Caco-2 (cell line): ENCODE results near the gene ZBBX. TPM values are rescaled to one million over a fixed set of nuclear protein-coding genes. Genes with fewer than 3 reads are reported as not detected.

Source experiments
- BruUV-seq: library from RNA; stranded (reverse); fragments of 400-500 nt; replicated peaks from 2 replicates; lab custom pipeline; 2021; lab: Mats Ljungman, UMichigan
- CTCF ChIA-PET: fragments of 300-600 bp; sonication (Branson Sonifier 250); formaldehyde crosslinking; loops from one replicate; lab custom pipeline; 2022; ENCODE audit warnings: antibody characterized with exemption; lab: Charles Lee
- POLR2A ChIA-PET: fragments of 300-600 bp; sonication (Branson Sonifier 250); formaldehyde crosslinking; loops from one replicate; lab custom pipeline; 2022; ENCODE audit warnings: antibody characterized with exemption; lab: Charles Lee
- DNase-seq, 2 experiments: peaks; one replicate each; pipeline versions ENCODE4 v3.0.0 to v3.0.0-alpha.2; 2020 to 2022
- H3K27me3 ChIP-seq: replicated peaks from 2 replicates; pipeline ENCODE4 v1.6.0; 2011; ENCODE audit warnings: low read length; ENCODE audit not compliant: control insufficient read depth, insufficient read depth
- H3K36me3 ChIP-seq: 2 replicates; pipeline ENCODE4 v1.5.1; 2011; ENCODE audit warnings: low read length; ENCODE audit not compliant: control insufficient read depth, insufficient read depth
- H3K4me1 ChIP-seq: fragments of 250-450 bp; sonication (Bioruptor Pico); 2 replicates; pipeline ENCODE4 v1.5.1; 2020; ENCODE audit warnings: mild to moderate bottlenecking
- H3K4me3 ChIP-seq: 2 replicates; pipeline ENCODE4 v1.5.1; 2011; ENCODE audit warnings: low read depth, mild to moderate bottlenecking, control low read depth, low read length
- H3K9me3 ChIP-seq: fragments of 250-450 bp; sonication (Bioruptor Pico); 2 replicates; pipeline ENCODE4 v1.5.1; 2020; ENCODE audit warnings: mild to moderate bottlenecking, moderate library complexity
- H3K27ac Mint-ChIP-seq: one replicate; pipeline ENCODE4 v1.8.0; 2022; ENCODE audit warnings: mixed read lengths; ENCODE audit not compliant: unreplicated experiment
- H3K27me3 Mint-ChIP-seq: one replicate; pipeline ENCODE4 v1.8.0; 2022; ENCODE audit warnings: mixed read lengths; ENCODE audit not compliant: insufficient read depth, unreplicated experiment
- H3K36me3 Mint-ChIP-seq: one replicate; pipeline ENCODE4 v1.8.0; 2022; ENCODE audit warnings: mild to moderate bottlenecking, mixed read lengths; ENCODE audit not compliant: insufficient read depth, unreplicated experiment
- H3K4me1 Mint-ChIP-seq: one replicate; pipeline ENCODE4 v1.8.0; 2022; ENCODE audit warnings: low read depth, mixed read lengths; ENCODE audit not compliant: unreplicated experiment
- H3K4me3 Mint-ChIP-seq: one replicate; pipeline ENCODE4 v1.8.0; 2022; ENCODE audit warnings: mild to moderate bottlenecking, moderate library complexity, mixed read lengths; ENCODE audit not compliant: unreplicated experiment
- H3K9me3 Mint-ChIP-seq: one replicate; pipeline ENCODE4 v1.8.0; 2022; ENCODE audit warnings: mixed read lengths; ENCODE audit not compliant: unreplicated experiment
- intact Hi-C: fragments of 100-400 bp; cut with micrococcal nuclease; formaldehyde crosslinking; loops from one replicate; pipeline ENCODE4 v1.10.0; 2022; ENCODE audit not compliant: unreplicated experiment
- total RNA-seq: library from RNA; stranded (reverse); gene quantifications from 2 replicates; pipeline ENCODE4 v1.2.3, GENCODE V29; 2022
- TF ChIP-seq, protein P1 (sequence below), 2 experiments: fragments of 200-600 bp in 1 of 2; IDR thresholded peaks; 1 replicate in 1 of 2; 2 replicates in 1 of 2; pipeline versions ENCODE4 v1.5.1 to v1.8.0; 2011 to 2022; ENCODE audit warnings: antibody characterized with exemption in 1 of 2, control low read depth in 1 of 2, inconsistent platforms in 1 of 2, low read depth in 1 of 2, low read length in 1 of 2, mild to moderate bottlenecking in 1 of 2, moderate library complexity in 1 of 2; ENCODE audit not compliant: insufficient read depth in 1 of 2, severe bottlenecking in 1 of 2, unreplicated experiment in 1 of 2

ZBBX gene
- total RNA-seq, 1 experiment from 2014 or later = not detected

DNA sequence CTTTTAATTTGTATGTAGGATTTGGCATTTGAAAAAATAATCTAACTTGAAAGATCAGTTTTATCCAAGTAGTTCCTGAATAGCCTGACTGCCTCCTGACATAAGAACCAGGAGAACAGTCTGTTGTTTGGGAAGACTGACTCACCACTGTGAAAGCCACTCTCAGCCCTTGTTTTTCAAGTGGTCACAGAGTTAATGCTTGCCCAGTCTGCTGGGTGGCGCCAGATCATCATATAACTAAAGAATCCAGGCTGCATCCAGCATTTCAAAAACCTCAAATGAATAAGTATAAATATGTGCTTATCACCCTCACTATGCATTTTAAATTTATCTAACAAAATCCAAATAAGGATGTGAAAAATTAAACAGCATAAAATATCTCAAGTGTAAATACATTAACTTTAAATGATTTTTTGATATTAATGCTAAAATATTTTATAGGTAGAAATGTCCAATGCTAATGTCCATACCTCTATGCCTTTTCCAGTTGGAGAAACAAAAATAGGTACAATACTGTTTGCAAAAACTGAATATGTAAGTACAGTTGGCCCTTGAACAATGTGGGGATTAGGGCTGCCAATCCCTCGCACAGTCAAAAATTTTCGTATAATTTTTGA is 26.9 kb upstream of the ZBBX start:
- intact Hi-C loops = loop anchor here (1.0 to 2.0 kb wide), 6 partner anchors 86 to 634 kb away; no protein-coding TSS in a partner anchor

DNA sequence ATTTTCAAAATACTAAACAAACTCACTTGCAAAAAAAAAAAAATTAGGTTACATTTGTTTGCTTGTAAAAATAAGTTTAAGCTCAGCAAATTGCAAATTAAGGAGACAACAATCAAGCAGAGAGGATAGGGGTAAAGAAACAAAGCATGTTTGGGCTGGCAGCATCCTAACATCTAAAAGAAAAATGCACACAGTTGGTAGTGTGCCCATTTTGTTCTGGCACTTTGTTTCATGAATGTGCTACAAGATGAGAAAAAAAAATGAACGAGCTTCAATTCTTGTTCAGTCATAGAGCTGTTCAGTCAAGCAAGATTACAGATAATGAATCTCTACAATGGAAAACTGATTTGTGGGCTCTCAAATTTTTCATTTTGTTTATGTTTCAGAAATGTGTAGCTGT is 17.7 kb upstream of the ZBBX start:
- Mint-ChIP-seq H3K27me3 (peaks cover 3% of the 10 kb centered on the region), H3K4me1 (no peaks in the 10 kb centered on the region), H3K27ac (no peak overlapping the region), H3K9me3 (no peaks in the 10 kb centered on the region), H3K4me3 (no peak overlapping the region), H3K36me3 (no peaks in the 10 kb centered on the region)
- intact Hi-C loops = no loop called here
- no peaks in the 10 kb centered on the region for H3K9me3 ChIP-seq
- no TSS peak for BruUV-seq
- DNase-seq = no peak
- no peak overlapping the region for H3K4me3 ChIP-seq
- POLR2A ChIA-PET = no interaction called here
- TF ChIP-seq, protein P1, sequence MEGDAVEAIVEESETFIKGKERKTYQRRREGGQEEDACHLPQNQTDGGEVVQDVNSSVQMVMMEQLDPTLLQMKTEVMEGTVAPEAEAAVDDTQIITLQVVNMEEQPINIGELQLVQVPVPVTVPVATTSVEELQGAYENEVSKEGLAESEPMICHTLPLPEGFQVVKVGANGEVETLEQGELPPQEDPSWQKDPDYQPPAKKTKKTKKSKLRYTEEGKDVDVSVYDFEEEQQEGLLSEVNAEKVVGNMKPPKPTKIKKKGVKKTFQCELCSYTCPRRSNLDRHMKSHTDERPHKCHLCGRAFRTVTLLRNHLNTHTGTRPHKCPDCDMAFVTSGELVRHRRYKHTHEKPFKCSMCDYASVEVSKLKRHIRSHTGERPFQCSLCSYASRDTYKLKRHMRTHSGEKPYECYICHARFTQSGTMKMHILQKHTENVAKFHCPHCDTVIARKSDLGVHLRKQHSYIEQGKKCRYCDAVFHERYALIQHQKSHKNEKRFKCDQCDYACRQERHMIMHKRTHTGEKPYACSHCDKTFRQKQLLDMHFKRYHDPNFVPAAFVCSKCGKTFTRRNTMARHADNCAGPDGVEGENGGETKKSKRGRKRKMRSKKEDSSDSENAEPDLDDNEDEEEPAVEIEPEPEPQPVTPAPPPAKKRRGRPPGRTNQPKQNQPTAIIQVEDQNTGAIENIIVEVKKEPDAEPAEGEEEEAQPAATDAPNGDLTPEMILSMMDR (IDR thresholded peaks at IDR 0.05; ENCODE audit: insufficient read depth in 1 of 2, low read depth in 1 of 2, low read length in 1 of 2, severe bottlenecking in 1 of 2, unreplicated experiment in 1 of 2) = no peak
- no peaks in the 10 kb centered on the region for H3K36me3 ChIP-seq
- H3K4me1 ChIP-seq = no peaks in the 10 kb centered on the region
- CTCF ChIA-PET = no interaction called here
- H3K27me3 ChIP-seq = no peaks in the 10 kb centered on the region

More for the DNA sequence above, 26.9 kb upstream of the ZBBX start:
- no peaks in the 10 kb centered on the region for H3K27me3 Mint-ChIP-seq
- H3K36me3 Mint-ChIP-seq = no peaks in the 10 kb centered on the region
- CTCF ChIA-PET = no interaction called here
- BruUV-seq = no TSS peak
- Histone ChIP-seq H3K27me3 (no peaks in the 10 kb centered on the region), H3K9me3 (no peaks in the 10 kb centered on the region), H3K4me1 (no peaks in the 10 kb centered on the region), H3K36me3 (no peaks in the 10 kb centered on the region), H3K4me3 (no peak overlapping the region)
- POLR2A ChIA-PET = no interaction called here
- H3K4me3 Mint-ChIP-seq = no peak overlapping the region
- peaks cover 5% of the 10 kb centered on the region for H3K4me1 Mint-ChIP-seq
- TF ChIP-seq, protein P1 (IDR thresholded peaks at IDR 0.05; ENCODE audit: insufficient read depth in 1 of 2, low read depth in 1 of 2, low read length in 1 of 2, severe bottlenecking in 1 of 2, unreplicated experiment in 1 of 2) = peak; percentile 35 to 74
- no peak overlapping the region for H3K27ac Mint-ChIP-seq
- peak; percentile 42 to 43 for DNase-seq
- no peaks in the 10 kb centered on the region for H3K9me3 Mint-ChIP-seq

DNA sequence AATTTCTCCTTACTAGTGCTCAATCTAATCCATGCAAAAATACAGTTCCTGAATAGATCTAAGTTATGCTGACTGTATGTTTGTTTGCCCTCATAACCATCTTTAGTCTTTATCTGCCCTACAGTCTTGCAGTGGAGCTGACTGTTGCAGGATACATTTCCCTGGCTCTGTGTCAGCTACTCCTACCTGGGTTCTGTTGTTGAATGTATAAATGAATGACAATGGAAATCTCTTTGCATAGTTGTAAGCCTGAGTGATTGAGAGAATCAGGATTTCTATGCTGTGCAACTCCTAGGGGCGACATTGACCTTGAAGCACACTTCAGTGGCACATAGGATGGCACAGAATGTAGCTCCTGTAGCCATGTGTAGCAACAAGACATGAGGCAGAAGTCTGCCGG is 16.0 kb upstream of the ZBBX start:
- Histone ChIP-seq H3K36me3 (no peaks in the 10 kb centered on the region), H3K4me1 (no peaks in the 10 kb centered on the region), H3K4me3 (no peak overlapping the region), H3K9me3 (no peaks in the 10 kb centered on the region), H3K27me3 (no peaks in the 10 kb centered on the region)
- BruUV-seq = no TSS peak
- no peaks in the 10 kb centered on the region for H3K36me3 Mint-ChIP-seq
- H3K4me1 Mint-ChIP-seq = no peaks in the 10 kb centered on the region
- H3K27ac Mint-ChIP-seq = no peak overlapping the region
- H3K27me3 Mint-ChIP-seq = peaks cover 6% of the 10 kb centered on the region
- TF ChIP-seq, protein P1 (IDR thresholded peaks at IDR 0.05; ENCODE audit: insufficient read depth in 1 of 2, low read depth in 1 of 2, low read length in 1 of 2, severe bottlenecking in 1 of 2, unreplicated experiment in 1 of 2) = no peak
- no peak for DNase-seq
- ChIA-PET CTCF (no interaction called here), POLR2A (no interaction called here)
- no peaks in the 10 kb centered on the region for H3K9me3 Mint-ChIP-seq
- H3K4me3 Mint-ChIP-seq = no peak overlapping the region
- intact Hi-C loops = no loop called here
